Measurements from ENCODE around the gene CHD9NB. TPM values are rescaled to one million over a fixed set of nuclear protein-coding genes. Genes with fewer than 3 reads are reported as not detected.

The CHD9NB gene
- total RNA-seq, 3 donors from 2014 or later (not counting 1 experiment from before 2014, with no cell fraction given), result 0.26 TPM; not detected in 2

GRCh38 chr16:52994942-52995341 is 57.8 kb downstream of the CHD9NB start:
- intact Hi-C loops (cut with micrococcal nuclease), result no loop called here
- no peaks in the 10 kb centered on the region for H3K9me3 Mint-ChIP-seq
- WGBS (ENCODE audit: insufficient coverage), result 95% methylated on average over 4 of the region's 5 CpGs
- no peak for TF ChIP-seq CTCF (IDR thresholded peaks at IDR 0.05)
- peaks cover 0 to 4% of the 10 kb centered on the region in 2 donors for H3K27me3 Mint-ChIP-seq (ENCODE audit: low read depth in 2 of 2)
- Histone ChIP-seq H3K9me3 (ENCODE audit: control insufficient read depth, insufficient read depth, low read length) (no peaks in the 10 kb centered on the region), H3K4me1 (ENCODE audit: control insufficient read depth, insufficient read depth, low read length) (no peaks in the 10 kb centered on the region), H3K36me3 (ENCODE audit: control insufficient read depth, insufficient read depth, low read length) (no peaks in the 10 kb centered on the region), H3K27ac (ENCODE audit: low read length) (no peak overlapping the region), H3K27me3 (ENCODE audit: control insufficient read depth, insufficient read depth, low read length) (no peaks in the 10 kb centered on the region), H3K4me3 (ENCODE audit: low read length) (no peak overlapping the region)
- H3K27ac Mint-ChIP-seq, result no peak overlapping the region
- H3K4me1 Mint-ChIP-seq, result no peaks in the 10 kb centered on the region
- no peaks in the 10 kb centered on the region for H3K36me3 Mint-ChIP-seq
- H3K4me3 Mint-ChIP-seq, result no peak overlapping the region
- DNase-seq (no peak), ATAC-seq (no peak)

GRCh38 chr16:52993179-52993578 is 59.5 kb downstream of the CHD9NB start:
- H3K4me1 ChIP-seq (ENCODE audit: control insufficient read depth, insufficient read depth, low read length), result no peaks in the 10 kb centered on the region
- no peaks in the 10 kb centered on the region for H3K27me3 ChIP-seq (ENCODE audit: control insufficient read depth, insufficient read depth, low read length)
- ATAC-seq, result no peak
- Mint-ChIP-seq H3K36me3 (no peaks in the 10 kb centered on the region), H3K4me1 (no peaks in the 10 kb centered on the region), H3K27me3 (ENCODE audit: low read depth in 2 of 2) (peaks cover 0 to 6% of the 10 kb centered on the region in 2 donors), H3K27ac (no peak overlapping the region), H3K9me3 (no peaks in the 10 kb centered on the region), H3K4me3 (no peak overlapping the region)
- WGBS (ENCODE audit: insufficient coverage), result 51% methylated on average over 2 of the region's 3 CpGs
- intact Hi-C loops (cut with micrococcal nuclease), result no loop called here
- no peak for TF ChIP-seq CTCF (IDR thresholded peaks at IDR 0.05)
- H3K4me3 ChIP-seq (ENCODE audit: low read length), result no peak overlapping the region
- no peaks in the 10 kb centered on the region for H3K9me3 ChIP-seq (ENCODE audit: control insufficient read depth, insufficient read depth, low read length)
- no peak for DNase-seq
- no peaks in the 10 kb centered on the region for H3K36me3 ChIP-seq (ENCODE audit: control insufficient read depth, insufficient read depth, low read length)
- no peak overlapping the region for H3K27ac ChIP-seq (ENCODE audit: low read length)

GRCh38 chr16:52991572-52991971 is 61.1 kb downstream of the CHD9NB start:
- H3K27ac Mint-ChIP-seq, result no peak overlapping the region
- no peaks in the 10 kb centered on the region for H3K4me1 Mint-ChIP-seq
- Histone ChIP-seq H3K27ac (ENCODE audit: low read length) (no peak overlapping the region), H3K4me3 (ENCODE audit: low read length) (no peak overlapping the region), H3K4me1 (ENCODE audit: control insufficient read depth, insufficient read depth, low read length) (no peaks in the 10 kb centered on the region), H3K9me3 (ENCODE audit: control insufficient read depth, insufficient read depth, low read length) (no peaks in the 10 kb centered on the region), H3K36me3 (ENCODE audit: control insufficient read depth, insufficient read depth, low read length) (no peaks in the 10 kb centered on the region), H3K27me3 (ENCODE audit: control insufficient read depth, insufficient read depth, low read length) (no peaks in the 10 kb centered on the region)
- H3K9me3 Mint-ChIP-seq, result no peaks in the 10 kb centered on the region
- H3K36me3 Mint-ChIP-seq, result no peaks in the 10 kb centered on the region
- intact Hi-C loops (cut with micrococcal nuclease), result no loop called here
- WGBS (ENCODE audit: insufficient coverage), result no CpG with 5 or more reads among the region's 1 CpG
- TF ChIP-seq CTCF (IDR thresholded peaks at IDR 0.05), result no peak
- ATAC-seq (no peak), DNase-seq (no peak)
- H3K4me3 Mint-ChIP-seq, result no peak overlapping the region
- peaks cover 0 to 7% of the 10 kb centered on the region in 2 donors for H3K27me3 Mint-ChIP-seq (ENCODE audit: low read depth in 2 of 2)

Other genes starting within 250 kb of the CHD9NB start
- gene CHD9, start 2.1 kb upstream of the CHD9NB start, total RNA-seq, result 10 to 100 TPM; 81.4 to 85.2 (median 81.9) TPM

All from natural killer cell (primary cell).